H9 (cell line): ENCODE data around the gene CFAP298. TPM values are rescaled to one million over a fixed set of nuclear protein-coding genes. Genes with fewer than 3 reads are reported as not detected.
"Not testable (repeated sequence)": the region's sequence is repeated elsewhere in the genome, so short reads cannot be mapped to it uniquely, and the experiment has no call there.

Source experiments
- DNase-seq: peaks from one replicate; pipeline ENCODE4 v3.0.0-alpha.2; 2017
- H2AFZ ChIP-seq: one replicate; pipeline ENCODE4 v1.6.1; 2013; ENCODE audit warnings: mild to moderate bottlenecking, low read length, control low read depth, moderate library complexity
- H2AK5ac ChIP-seq: 2 replicates; pipeline ENCODE4 v1.6.1; 2013; ENCODE audit warnings: low read length, control low read depth, mixed read lengths; ENCODE audit not compliant: insufficient read length
- H2BK120ac ChIP-seq: one replicate; pipeline ENCODE4 v1.6.1; 2013; ENCODE audit warnings: low read depth, mild to moderate bottlenecking, low read length, control low read depth, inconsistent platforms; ENCODE audit not compliant: poor library complexity, severe bottlenecking
- H2BK12ac ChIP-seq: 2 replicates; pipeline ENCODE4 v1.6.1; 2013; ENCODE audit warnings: low read length, control low read depth, mixed read lengths, low read depth; ENCODE audit not compliant: insufficient read length
- H2BK15ac ChIP-seq: 2 replicates; pipeline ENCODE4 v1.6.1; 2013; ENCODE audit warnings: low read depth, low read length, control low read depth
- H2BK20ac ChIP-seq: one replicate; pipeline ENCODE4 v1.6.1; 2013; ENCODE audit warnings: low read depth, mild to moderate bottlenecking, low read length, control low read depth, inconsistent platforms; ENCODE audit not compliant: poor library complexity, severe bottlenecking
- H2BK5ac ChIP-seq: 2 replicates; pipeline ENCODE4 v1.6.1; 2013; ENCODE audit warnings: low read length, control low read depth, mixed read lengths; ENCODE audit not compliant: insufficient read length
- H3K14ac ChIP-seq: 2 replicates; pipeline ENCODE4 v1.6.1; 2013; ENCODE audit warnings: low read length, control low read depth; ENCODE audit not compliant: insufficient read depth
- H3K18ac ChIP-seq: 2 replicates; pipeline ENCODE4 v1.6.1; 2013; ENCODE audit warnings: low read depth, mild to moderate bottlenecking, mixed read lengths, low read length, control low read depth; ENCODE audit not compliant: insufficient read length
- H3K23ac ChIP-seq: 2 replicates; pipeline ENCODE4 v1.6.1; 2013; ENCODE audit warnings: low read length, control low read depth, mixed read lengths, low read depth; ENCODE audit not compliant: insufficient read length
- H3K23me2 ChIP-seq: 2 replicates; pipeline ENCODE4 v1.6.1; 2013; ENCODE audit warnings: low read depth, mild to moderate bottlenecking, mixed read lengths, low read length, control low read depth; ENCODE audit not compliant: insufficient read length, poor library complexity, severe bottlenecking
- H3K27ac ChIP-seq: 2 replicates; pipeline ENCODE4 v1.5.1; 2013; ENCODE audit warnings: low read length, control low read depth, mixed read lengths, low read depth; ENCODE audit not compliant: insufficient read length
- H3K27me3 ChIP-seq: 2 replicates; pipeline ENCODE4 v1.6.1; 2013; ENCODE audit warnings: low read length, control low read depth, inconsistent platforms; ENCODE audit not compliant: insufficient read depth
- H3K4ac ChIP-seq: 2 replicates; pipeline ENCODE4 v1.6.1; 2013; ENCODE audit warnings: low read depth, mild to moderate bottlenecking, control low read depth, inconsistent platforms, low read length, moderate library complexity
- H3K4me1 ChIP-seq: 2 replicates; pipeline ENCODE4 v1.6.1; 2013; ENCODE audit warnings: low read length, control low read depth, inconsistent platforms; ENCODE audit not compliant: insufficient read depth
- H3K4me2 ChIP-seq: 2 replicates; pipeline ENCODE4 v1.6.1; 2013; ENCODE audit warnings: low read length, control low read depth, mixed read lengths; ENCODE audit not compliant: insufficient read length, insufficient read depth
- H3K56ac ChIP-seq: 2 replicates; pipeline ENCODE4 v1.6.1; 2013; ENCODE audit warnings: low read depth, mild to moderate bottlenecking, mixed read lengths, low read length, control low read depth; ENCODE audit not compliant: insufficient read length
- H3K79me1 ChIP-seq: 2 replicates; pipeline ENCODE4 v1.6.1; 2013; ENCODE audit warnings: low read depth, mild to moderate bottlenecking, moderate library complexity, low read length, control low read depth, inconsistent platforms; ENCODE audit not compliant: insufficient read depth, poor library complexity, severe bottlenecking
- H3K79me2 ChIP-seq: 2 replicates; pipeline ENCODE4 v1.6.1; 2013; ENCODE audit warnings: low read length, control low read depth, inconsistent platforms; ENCODE audit not compliant: insufficient read depth
- H3K9ac ChIP-seq: 2 replicates; pipeline ENCODE4 v1.6.1; 2013; ENCODE audit warnings: low read length, control low read depth, mixed read lengths; ENCODE audit not compliant: insufficient read length; ENCODE audit errors: extremely low read depth
- H3K9me3 ChIP-seq: one replicate; pipeline ENCODE4 v1.6.1; 2013; ENCODE audit warnings: low read depth, low read length, inconsistent platforms; ENCODE audit not compliant: control insufficient read depth
- H3T11ph ChIP-seq: one replicate; pipeline ENCODE4 v1.6.1; 2013; ENCODE audit warnings: mild to moderate bottlenecking, low read length, control low read depth, inconsistent platforms
- H4K20me1 ChIP-seq: one replicate; pipeline ENCODE4 v1.6.1; 2013; ENCODE audit not compliant: control insufficient read depth, insufficient read length, insufficient read depth
- H4K5ac ChIP-seq: 2 replicates; pipeline ENCODE4 v1.6.1; 2013; ENCODE audit warnings: low read depth, mild to moderate bottlenecking, mixed read lengths, low read length, control low read depth; ENCODE audit not compliant: insufficient read length
- H4K8ac ChIP-seq: replicated peaks from 2 replicates; pipeline ENCODE4 v1.6.1; 2013; ENCODE audit warnings: low read length, control low read depth, mixed read lengths, low read depth; ENCODE audit not compliant: insufficient read length
- H4K91ac ChIP-seq: 2 replicates; pipeline ENCODE4 v1.6.1; 2013; ENCODE audit warnings: low read depth, mild to moderate bottlenecking, moderate library complexity, mixed read lengths, low read length, control low read depth; ENCODE audit not compliant: insufficient read length
- H3K27ac Mint-ChIP-seq, 3 experiments: 2 replicates in 2 of 3; 3 replicates in 1 of 3; pipeline ENCODE4 v1.8.0; 2020 to 2021; ENCODE audit warnings: mixed read lengths in 3 of 3, mild to moderate bottlenecking in 1 of 3, moderate library complexity in 1 of 3
- H3K27me3 Mint-ChIP-seq: 2 replicates; pipeline ENCODE4 v1.8.0; 2021; ENCODE audit warnings: low read depth, mild to moderate bottlenecking, moderate library complexity, mixed read lengths
- H3K36me3 Mint-ChIP-seq, 3 experiments: 2 replicates in 2 of 3; 3 replicates in 1 of 3; pipeline ENCODE4 v1.8.0; 2020 to 2021; ENCODE audit warnings: low read depth in 3 of 3, mixed read lengths in 3 of 3; ENCODE audit not compliant: insufficient read depth in 1 of 3
- H3K4me1 Mint-ChIP-seq, 2 experiments: 2 replicates each; pipeline ENCODE4 v1.8.0; 2020; ENCODE audit warnings: mixed read lengths in 2 of 2
- H3K4me3 Mint-ChIP-seq, 2 experiments: 2 replicates in 1 of 2; 3 replicates in 1 of 2; pipeline ENCODE4 v1.8.0; 2020 to 2021; ENCODE audit warnings: mild to moderate bottlenecking in 2 of 2, mixed read lengths in 2 of 2, moderate library complexity in 1 of 2
- H3K9me3 Mint-ChIP-seq, 2 experiments: 2 replicates in 1 of 2; 3 replicates in 1 of 2; pipeline ENCODE4 v1.8.0; 2020; ENCODE audit warnings: mild to moderate bottlenecking in 2 of 2, mixed read lengths in 2 of 2, moderate library complexity in 1 of 2
- WGBS: extraction: QIAGEN DNeasy Blood & Tissue Kit; methylation state at CpG from one replicate; pipeline ENCODE4 v1.1.7; 2013; ENCODE audit warnings: missing lambda C conversion rate, low lambda C conversion rate, mixed read lengths; ENCODE audit not compliant: insufficient read length; ENCODE audit errors: extremely low coverage; 5-methylcytosine and 5-hydroxymethylcytosine counted together
- total RNA-seq: library from RNA; stranded (reverse); gene quantifications from 2 replicates; pipeline ENCODE4 v1.2.1, GENCODE V29; 2021

CFAP298 gene
- total RNA-seq, 1 experiment from 2014 or later = 81.8 TPM

DNA sequence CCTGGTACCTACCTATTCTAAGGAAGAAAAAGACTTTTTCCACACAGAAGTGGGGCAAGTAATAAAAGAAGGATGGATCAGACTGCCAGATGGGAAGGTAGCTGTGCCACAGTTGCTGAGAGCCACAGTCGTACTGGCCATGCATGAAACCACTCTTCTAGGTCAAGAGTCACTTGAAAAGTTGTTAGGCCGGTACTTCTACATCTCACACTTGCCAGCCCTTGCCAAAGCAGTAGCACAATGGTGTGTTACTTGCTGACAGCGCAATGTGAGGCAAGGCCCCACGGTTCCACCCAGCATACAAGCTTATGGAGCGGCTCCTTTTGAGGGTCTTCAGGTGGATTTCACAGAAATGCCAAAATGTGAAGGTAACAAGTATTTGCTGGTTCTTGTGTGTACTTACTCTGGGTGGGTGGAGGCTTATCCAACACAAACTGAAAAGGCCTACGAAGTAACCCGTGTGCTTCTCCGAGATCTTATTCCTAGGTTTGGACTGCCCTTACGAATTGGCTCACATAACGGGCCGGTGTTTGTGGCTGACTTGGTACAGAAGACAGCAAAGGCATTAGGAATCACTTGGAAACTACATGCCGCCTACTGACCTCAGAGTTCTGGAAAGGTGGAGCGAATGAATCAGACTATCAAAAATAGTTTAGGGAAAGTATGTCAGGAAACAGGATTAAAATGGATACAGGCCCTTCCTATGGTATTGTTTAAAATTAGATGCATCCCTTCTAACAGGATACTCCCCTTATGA is 49.0 kb upstream of the CFAP298 start:
- not testable (repeated sequence) for H3K27ac ChIP-seq, H4K8ac ChIP-seq, H3K9ac ChIP-seq, H3K4me3 Mint-ChIP-seq, H3K79me2 ChIP-seq, H3T11ph ChIP-seq, H3K4me1 ChIP-seq, H3K79me1 ChIP-seq, H3K27me3 ChIP-seq, H2BK15ac ChIP-seq, H3K4me1 Mint-ChIP-seq, H2AFZ ChIP-seq, H3K56ac ChIP-seq, H2BK5ac ChIP-seq, H2AK5ac ChIP-seq, H3K27me3 Mint-ChIP-seq, H3K23ac ChIP-seq, H3K23me2 ChIP-seq, H4K20me1 ChIP-seq, H2BK20ac ChIP-seq, H4K91ac ChIP-seq, H3K4ac ChIP-seq, H2BK120ac ChIP-seq, H3K14ac ChIP-seq, H3K4me2 ChIP-seq, H2BK12ac ChIP-seq, H3K18ac ChIP-seq, DNase-seq, H4K5ac ChIP-seq
- peaks cover 13% of the 10 kb centered on the region for H3K9me3 ChIP-seq
- WGBS = no CpG with 5 or more reads among the region's 13 CpGs
- Mint-ChIP-seq H3K9me3 (peaks cover 32 to 34% of the 10 kb centered on the region in 2 experiments), H3K27ac (peak overlapping the region in 1 of 3 experiments; percentile 54; a peak in 1 of 7 replicates), H3K36me3 (peaks cover 37 to 60% (median 45%) of the 10 kb centered on the region in 3 experiments)
